ENCODE data around the gene MCC. TPM values are rescaled to one million over a fixed set of nuclear protein-coding genes. Genes with fewer than 3 reads are reported as not detected.

MCC gene
- total and polyA plus RNA-seq, 12 donors = 1.8 to 12.6 (median 8.9) TPM

- Histone ChIP-seq H3K4me3 (no peak overlapping the region), H3K27me3 (no peaks in the 10 kb centered on the region), H3K9me3 (replicated peaks in 1 of 3) (no peaks in the 10 kb centered on the region), H3K36me3 (replicated peaks in 1 of 2) (no peaks in the 10 kb centered on the region), H3K27ac (no peak overlapping the region), H3K4me1 (replicated peaks in 1 of 2) (peaks cover 0 to 11% of the 10 kb centered on the region in 2 donors)
- no peak for DNase-seq
- no peak for TF ChIP-seq POLR2A (IDR thresholded peaks at IDR 0.05)
- no peak for TF ChIP-seq CTCF (IDR thresholded peaks at IDR 0.05)
- 79 to 96% (median 88%) methylated on average over 5 of the region's 5 CpGs for WGBS, 4 donors
- intact Hi-C loops (cut with DNase I) = no loop called here
Measured at GRCh38 chr5:113255579-113256386, 232.5 kb downstream of the MCC start.

GRCh38 chr5:113255105-113255504, 233.1 kb downstream of the MCC start:
- H3K4me1 ChIP-seq (replicated peaks in 1 of 2) = peaks cover 0 to 15% of the 10 kb centered on the region in 2 donors
- H3K4me3 ChIP-seq = no peak overlapping the region
- WGBS, 4 donors = 56 to 80% (median 70%) methylated on average over 4 of the region's 4 CpGs
- no peak for DNase-seq
- no peaks in the 10 kb centered on the region for H3K36me3 ChIP-seq (replicated peaks in 1 of 2)
- no peaks in the 10 kb centered on the region for H3K9me3 ChIP-seq (replicated peaks in 1 of 3)
- H3K27ac ChIP-seq = peak overlapping the region in 1 of 5 donors; percentile 48
- H3K27me3 ChIP-seq = no peaks in the 10 kb centered on the region
- intact Hi-C loops (cut with DNase I) = no loop called here
- no peak for TF ChIP-seq POLR2A (IDR thresholded peaks at IDR 0.05)
- TF ChIP-seq CTCF (IDR thresholded peaks at IDR 0.05) = no peak

- Histone ChIP-seq H3K27ac (no peak overlapping the region), H3K4me1 (replicated peaks in 1 of 2) (peaks cover 0 to 22% of the 10 kb centered on the region in 2 donors), H3K36me3 (replicated peaks in 1 of 2) (no peaks in the 10 kb centered on the region), H3K27me3 (no peaks in the 10 kb centered on the region), H3K4me3 (no peak overlapping the region), H3K9me3 (replicated peaks in 1 of 3) (no peaks in the 10 kb centered on the region)
- TF ChIP-seq POLR2A (IDR thresholded peaks at IDR 0.05) = no peak
- TF ChIP-seq CTCF (IDR thresholded peaks at IDR 0.05) = no peak
- 92 to 96% (median 94%) methylated on average over 3 of the region's 3 CpGs for WGBS, 4 donors
- intact Hi-C loops (cut with DNase I) = no loop called here
- no peak for DNase-seq
Measured at GRCh38 chr5:113253037-113253436, 235.2 kb downstream of the MCC start.

GRCh38 chr5:113252066-113252465, 236.2 kb downstream of the MCC start:
- TF ChIP-seq CTCF (IDR thresholded peaks at IDR 0.05) = no peak
- no peak for TF ChIP-seq POLR2A (IDR thresholded peaks at IDR 0.05)
- DNase-seq = no peak
- no peaks in the 10 kb centered on the region for H3K27me3 ChIP-seq
- peaks cover 0 to 22% of the 10 kb centered on the region in 2 donors for H3K4me1 ChIP-seq (replicated peaks in 1 of 2)
- 84 to 96% (median 93%) methylated on average over 7 of the region's 7 CpGs for WGBS, 4 donors
- H3K36me3 ChIP-seq (replicated peaks in 1 of 2) = no peaks in the 10 kb centered on the region
- intact Hi-C loops (cut with DNase I) = no loop called here
- H3K9me3 ChIP-seq (replicated peaks in 1 of 3) = no peaks in the 10 kb centered on the region
- H3K4me3 ChIP-seq = no peak overlapping the region
- H3K27ac ChIP-seq = no peak overlapping the region
